Osteoblast (primary cell): Measurements from ENCODE around the gene MDM4. TPM values are rescaled to one million over a fixed set of nuclear protein-coding genes. Genes with fewer than 3 reads are reported as not detected.

ENCODE experiments used
- DNase-seq: peaks from one replicate; pipeline ENCODE4 v3.0.0; 2011; ENCODE audit warnings: low spot score, mixed read lengths; ENCODE audit not compliant: insufficient read length; ENCODE audit errors: missing footprints
- H2AFZ ChIP-seq: 2 replicates; pipeline ENCODE4 v1.6.0; 2011; ENCODE audit warnings: mild to moderate bottlenecking, low read length
- H3K27ac ChIP-seq: 2 replicates; pipeline ENCODE4 v1.5.1; 2011; ENCODE audit warnings: mild to moderate bottlenecking, low read depth, low read length, moderate library complexity
- H3K27me3 ChIP-seq: 2 replicates; pipeline ENCODE4 v1.6.0; 2012; ENCODE audit warnings: mild to moderate bottlenecking, control low read depth, inconsistent platforms, low read length, moderate library complexity; ENCODE audit not compliant: insufficient read depth
- H3K36me3 ChIP-seq: 2 replicates; pipeline ENCODE4 v1.5.1; 2011; ENCODE audit warnings: mild to moderate bottlenecking, low read length, control low read depth, moderate library complexity; ENCODE audit not compliant: insufficient read depth
- H3K4me1 ChIP-seq: 2 replicates; pipeline ENCODE4 v1.5.1; 2011; ENCODE audit warnings: mild to moderate bottlenecking, low read length, control low read depth, moderate library complexity; ENCODE audit not compliant: insufficient read depth
- H3K4me2 ChIP-seq: 2 replicates; pipeline ENCODE4 v1.6.0; 2011; ENCODE audit warnings: mild to moderate bottlenecking, low read length; ENCODE audit not compliant: insufficient read depth
- H3K4me3 ChIP-seq: fragments of 200-600 bp; sonication (generic); 3 replicates; pipeline ENCODE4 v1.5.1; 2012; ENCODE audit warnings: mild to moderate bottlenecking, low read length, inconsistent platforms; ENCODE audit not compliant: insufficient read depth
- H3K79me2 ChIP-seq: 2 replicates; pipeline ENCODE4 v1.6.0; 2012; ENCODE audit warnings: mild to moderate bottlenecking, low read length, control low read depth, inconsistent platforms; ENCODE audit not compliant: insufficient read depth
- H3K9me3 ChIP-seq: 2 replicates; pipeline ENCODE4 v1.5.1; 2011; ENCODE audit warnings: low read depth, low read length, control low read depth
- H4K20me1 ChIP-seq: 2 replicates; pipeline ENCODE4 v1.6.0; 2012; ENCODE audit warnings: mild to moderate bottlenecking, low read length, control low read depth; ENCODE audit not compliant: insufficient read depth
- total RNA-seq: library from RNA; depleted of rRNA; stranded (reverse); fragments of >200 nt; gene quantifications from 2 replicates; pipeline ENCODE4 v1.2.3, GENCODE V29; 2012
- TF ChIP-seq, protein P1 (sequence below): IDR thresholded peaks from 2 replicates; pipeline ENCODE4 v1.5.1; 2011; ENCODE audit warnings: mild to moderate bottlenecking, low read depth, low read length, moderate library complexity; ENCODE audit errors: extremely low read depth

The MDM4 gene
- total RNA-seq, 1 donor: 40.2 TPM

DNA sequence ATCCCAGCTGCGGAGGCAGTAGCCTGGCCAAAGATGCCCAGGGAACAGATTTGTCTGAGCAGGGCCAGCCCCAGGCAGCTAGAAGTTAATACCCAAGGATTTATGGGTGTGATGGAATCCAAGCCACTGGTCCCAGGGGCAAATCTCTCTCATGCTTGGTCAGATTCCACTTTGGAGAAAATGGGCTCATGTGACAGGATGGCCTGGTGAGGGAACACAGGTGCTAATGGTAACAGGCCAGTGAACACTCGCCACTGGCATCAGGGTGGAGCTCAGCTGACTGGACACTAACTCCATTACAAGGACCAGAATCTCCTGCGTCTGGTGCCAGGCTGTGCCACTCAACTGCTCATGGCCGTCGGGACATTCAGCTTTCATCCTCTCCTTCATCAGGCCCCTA is 12.0 kb downstream of the MDM4 start:
- Histone ChIP-seq H3K4me1 (no peaks in the 10 kb centered on the region), H3K27ac (no peak overlapping the region), H3K79me2 (peaks cover 22% of the 10 kb centered on the region), H3K27me3 (no peaks in the 10 kb centered on the region), H3K4me3 (no peak overlapping the region), H4K20me1 (peaks cover 21% of the 10 kb centered on the region), H3K9me3 (peaks cover 2% of the 10 kb centered on the region), H2AFZ (no peak overlapping the region), H3K36me3 (peaks cover 76% of the 10 kb centered on the region), H3K4me2 (no peak overlapping the region)
- TF ChIP-seq, protein P1, sequence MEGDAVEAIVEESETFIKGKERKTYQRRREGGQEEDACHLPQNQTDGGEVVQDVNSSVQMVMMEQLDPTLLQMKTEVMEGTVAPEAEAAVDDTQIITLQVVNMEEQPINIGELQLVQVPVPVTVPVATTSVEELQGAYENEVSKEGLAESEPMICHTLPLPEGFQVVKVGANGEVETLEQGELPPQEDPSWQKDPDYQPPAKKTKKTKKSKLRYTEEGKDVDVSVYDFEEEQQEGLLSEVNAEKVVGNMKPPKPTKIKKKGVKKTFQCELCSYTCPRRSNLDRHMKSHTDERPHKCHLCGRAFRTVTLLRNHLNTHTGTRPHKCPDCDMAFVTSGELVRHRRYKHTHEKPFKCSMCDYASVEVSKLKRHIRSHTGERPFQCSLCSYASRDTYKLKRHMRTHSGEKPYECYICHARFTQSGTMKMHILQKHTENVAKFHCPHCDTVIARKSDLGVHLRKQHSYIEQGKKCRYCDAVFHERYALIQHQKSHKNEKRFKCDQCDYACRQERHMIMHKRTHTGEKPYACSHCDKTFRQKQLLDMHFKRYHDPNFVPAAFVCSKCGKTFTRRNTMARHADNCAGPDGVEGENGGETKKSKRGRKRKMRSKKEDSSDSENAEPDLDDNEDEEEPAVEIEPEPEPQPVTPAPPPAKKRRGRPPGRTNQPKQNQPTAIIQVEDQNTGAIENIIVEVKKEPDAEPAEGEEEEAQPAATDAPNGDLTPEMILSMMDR: no peak
- no peak for DNase-seq

DNA sequence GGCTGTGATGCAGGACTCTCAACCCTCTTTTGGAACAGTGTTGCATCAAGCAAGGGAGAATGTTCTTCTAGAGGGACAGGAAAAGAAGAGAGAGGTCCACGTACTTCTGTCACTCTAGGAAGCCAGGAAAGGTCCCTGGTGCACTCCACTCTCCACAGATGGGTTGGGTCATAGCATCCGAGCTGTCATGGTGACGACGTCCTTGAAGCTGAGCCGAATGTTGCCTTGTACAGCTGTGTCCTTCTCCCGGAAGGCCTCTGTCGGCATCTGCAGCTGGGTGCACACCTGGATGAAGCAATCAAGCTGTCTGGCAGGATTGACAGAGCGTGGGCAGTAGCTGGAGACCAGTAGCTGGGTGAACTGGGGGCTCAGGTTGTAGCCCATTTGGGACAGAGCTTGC is 12.5 kb downstream of the MDM4 start:
- Histone ChIP-seq H2AFZ (no peak overlapping the region), H3K4me2 (no peak overlapping the region), H3K79me2 (peaks cover 19% of the 10 kb centered on the region), H4K20me1 (peaks cover 20% of the 10 kb centered on the region), H3K4me1 (no peaks in the 10 kb centered on the region), H3K27me3 (no peaks in the 10 kb centered on the region), H3K4me3 (no peak overlapping the region), H3K9me3 (peaks cover 1% of the 10 kb centered on the region), H3K27ac (no peak overlapping the region), H3K36me3 (peaks cover 79% of the 10 kb centered on the region)
- DNase-seq: no peak
- TF ChIP-seq, protein P1: no peak

DNA sequence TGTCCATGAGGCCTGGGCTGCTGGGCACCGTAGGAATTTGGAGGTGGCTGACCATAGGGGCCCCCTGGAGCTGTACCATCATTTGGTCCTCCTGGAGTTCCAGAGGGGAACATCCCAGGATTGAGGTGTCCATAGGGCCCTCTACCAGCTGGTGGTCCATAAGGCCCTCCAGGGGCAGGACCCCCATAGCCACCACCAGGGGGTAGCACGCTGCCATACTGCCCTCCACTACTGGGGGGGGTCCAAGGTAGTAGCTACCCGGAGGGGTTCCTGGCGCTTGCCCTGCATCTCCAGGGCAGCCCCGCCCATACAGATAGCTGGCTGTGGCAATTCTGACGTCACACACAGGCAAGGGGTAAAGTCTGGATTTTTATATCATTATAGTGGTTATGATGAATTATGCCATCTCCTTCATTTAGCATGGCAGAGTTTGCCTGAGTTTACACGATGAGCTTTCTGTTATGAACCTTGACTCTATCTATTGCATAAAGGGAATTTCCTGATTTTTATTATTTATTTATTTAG is 13.2 kb downstream of the MDM4 start:
- TF ChIP-seq, protein P1: no peak
- Histone ChIP-seq H3K36me3 (peaks cover 79% of the 10 kb centered on the region), H3K4me3 (no peak overlapping the region), H2AFZ (no peak overlapping the region), H3K4me2 (no peak overlapping the region), H3K27ac (no peak overlapping the region), H3K79me2 (peaks cover 11% of the 10 kb centered on the region), H3K9me3 (no peaks in the 10 kb centered on the region), H3K27me3 (no peaks in the 10 kb centered on the region), H3K4me1 (no peaks in the 10 kb centered on the region), H4K20me1 (peaks cover 13% of the 10 kb centered on the region)
- no peak for DNase-seq

DNA sequence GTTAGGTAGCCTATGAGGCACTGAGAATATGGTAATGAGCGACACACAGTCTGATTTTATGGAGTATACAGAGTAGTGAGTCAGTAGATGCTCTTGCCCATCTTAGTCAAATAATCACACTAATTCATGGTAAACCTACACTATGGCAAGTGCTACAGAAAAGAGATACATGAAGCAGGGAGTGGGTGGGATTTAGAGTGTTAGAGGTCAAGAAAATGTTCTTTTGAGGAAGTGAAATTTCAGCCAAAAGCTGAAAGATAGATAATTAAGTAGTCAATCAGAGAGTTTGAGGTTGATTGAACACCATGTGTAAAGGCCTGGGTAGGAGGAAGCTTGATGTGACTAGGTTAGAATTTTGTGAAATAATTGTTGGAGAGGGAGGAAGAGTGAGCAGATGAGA is 14.7 kb downstream of the MDM4 start:
- no peak for DNase-seq
- H4K20me1 ChIP-seq: peaks cover 4% of the 10 kb centered on the region
- no peaks in the 10 kb centered on the region for H3K27me3 ChIP-seq
- TF ChIP-seq, protein P1: no peak
- H3K9me3 ChIP-seq: no peaks in the 10 kb centered on the region
- no peaks in the 10 kb centered on the region for H3K79me2 ChIP-seq
- no peak overlapping the region for H3K4me3 ChIP-seq
- H3K27ac ChIP-seq: no peak overlapping the region
- H3K4me2 ChIP-seq: no peak overlapping the region
- H3K36me3 ChIP-seq: peaks cover 69% of the 10 kb centered on the region
- H3K4me1 ChIP-seq: no peaks in the 10 kb centered on the region
- H2AFZ ChIP-seq: no peak overlapping the region
